GM21367 (cell line): ENCODE results near the gene DPP6.

Experiments
- ATAC-seq: cut with Tn5 transposase; IDR thresholded peaks from one replicate; pipeline ENCODE4 v1.9.1; 2021; ENCODE audit not compliant: unreplicated experiment

Gene DPP6

GRCh38 chr7:154898973-154899855 lies 847.0 kb downstream of the DPP6 start:
- ATAC-seq = no peak

- no peak for ATAC-seq
Observed at GRCh38 chr7:154899862-154900261, 847.7 kb downstream of the DPP6 start.

- ATAC-seq = no peak
Observed at GRCh38 chr7:154902600-154903082, 850.4 kb downstream of the DPP6 start.

- no peak for ATAC-seq
Observed at GRCh38 chr7:154903083-154903731, 851.0 kb downstream of the DPP6 start.

- ATAC-seq = no peak
Observed at GRCh38 chr7:154905146-154905545, 852.9 kb downstream of the DPP6 start.

- ATAC-seq = no peak
Observed at GRCh38 chr7:154905615-154906014, 853.4 kb downstream of the DPP6 start.

GRCh38 chr7:154906201-154906600 lies 854.0 kb downstream of the DPP6 start:
- no peak for ATAC-seq

- no peak for ATAC-seq
Observed at GRCh38 chr7:154906736-154907355, 854.6 kb downstream of the DPP6 start.

GRCh38 chr7:154907651-154908620 lies 855.7 kb downstream of the DPP6 start:
- no peak for ATAC-seq

GRCh38 chr7:154909241-154910105 lies 857.3 kb downstream of the DPP6 start:
- no peak for ATAC-seq

GRCh38 chr7:154910125-154910524 lies 857.9 kb downstream of the DPP6 start:
- no peak for ATAC-seq

GRCh38 chr7:154910977-154911376 lies 858.8 kb downstream of the DPP6 start:
- ATAC-seq = no peak

- no peak for ATAC-seq
Observed at GRCh38 chr7:154911411-154911810, 859.2 kb downstream of the DPP6 start.

GRCh38 chr7:154911862-154912455 lies 859.8 kb downstream of the DPP6 start:
- ATAC-seq = no peak

GRCh38 chr7:154912871-154913637 lies 860.9 kb downstream of the DPP6 start:
- ATAC-seq = no peak

- peak; percentile 98 for ATAC-seq
Observed at GRCh38 chr7:154913638-154914307, 861.6 kb downstream of the DPP6 start.

- ATAC-seq = no peak
Observed at GRCh38 chr7:154914308-154914995, 862.3 kb downstream of the DPP6 start.
